Tibial artery (tissue), 4 donors: ENCODE data around the gene NR3C2.
A peak's percentile ranks its signal among the peaks of the same experiment; 100 is the strongest.

Experiments
- DNase-seq, 2 donors: peaks; one replicate each; pipeline ENCODE4 v3.0.0-alpha.2; 2019
- H3K27ac ChIP-seq, 2 donors: fragments of 200-600 bp; sonication (generic) in 1 of 2; 1 replicate in 1 of 2; 2 replicates in 1 of 2; pipeline ENCODE4 v1.5.1; 2018 to 2019; ENCODE audit warnings: mild to moderate bottlenecking in 1 of 2
- H3K27me3 ChIP-seq, 2 donors: fragments of 200-600 bp; sonication (generic) in 1 of 2; one replicate each; pipeline versions ENCODE4 v1.5.1 to v1.6.0; 2016 to 2019
- H3K36me3 ChIP-seq, 3 donors: fragments of 200-600 bp; sonication (generic) in 2 of 3; one replicate each; pipeline ENCODE4 v1.5.1; 2016 to 2019; ENCODE audit warnings: mild to moderate bottlenecking in 2 of 3
- H3K4me1 ChIP-seq, 4 donors: fragments of 200-600 bp; sonication (generic) in 2 of 4; 1 replicate in 3 of 4; 2 replicates in 1 of 4; pipeline ENCODE4 v1.5.1; 2016 to 2019
- H3K4me3 ChIP-seq, 2 donors: fragments of 200-600 bp; sonication (generic) in 1 of 2; 1 replicate in 1 of 2; 2 replicates in 1 of 2; pipeline ENCODE4 v1.5.1; 2018 to 2019; ENCODE audit warnings: mild to moderate bottlenecking in 2 of 2
- H3K9me3 ChIP-seq, 3 donors: fragments of 200-600 bp; sonication (generic) in 1 of 3; one replicate each; pipeline ENCODE4 v1.5.1; 2016 to 2019
- intact Hi-C: fragments of 100-400 bp; cut with DNase I; formaldehyde crosslinking; loops from one replicate; pipeline ENCODE4 v1.15.0; 2023; ENCODE audit warnings: low total_unique reads
- TF ChIP-seq, protein P1 (sequence below), 2 experiments: fragments of 200-600 bp in 1 of 2; fragments of 450-650 bp in 1 of 2; IDR thresholded peaks; one replicate each; pipeline ENCODE4 v1.5.1; 2017 to 2019; ENCODE audit warnings: antibody characterized with exemption in 2 of 2, mild to moderate bottlenecking in 1 of 2, moderate library complexity in 1 of 2

The NR3C2 gene

GRCh38 chr4:148425327-148426110, 16.7 kb downstream of the NR3C2 start:
- no peaks in the 10 kb centered on the region for H3K4me1 ChIP-seq
- intact Hi-C loops, result no loop called here
- TF ChIP-seq, protein P1, sequence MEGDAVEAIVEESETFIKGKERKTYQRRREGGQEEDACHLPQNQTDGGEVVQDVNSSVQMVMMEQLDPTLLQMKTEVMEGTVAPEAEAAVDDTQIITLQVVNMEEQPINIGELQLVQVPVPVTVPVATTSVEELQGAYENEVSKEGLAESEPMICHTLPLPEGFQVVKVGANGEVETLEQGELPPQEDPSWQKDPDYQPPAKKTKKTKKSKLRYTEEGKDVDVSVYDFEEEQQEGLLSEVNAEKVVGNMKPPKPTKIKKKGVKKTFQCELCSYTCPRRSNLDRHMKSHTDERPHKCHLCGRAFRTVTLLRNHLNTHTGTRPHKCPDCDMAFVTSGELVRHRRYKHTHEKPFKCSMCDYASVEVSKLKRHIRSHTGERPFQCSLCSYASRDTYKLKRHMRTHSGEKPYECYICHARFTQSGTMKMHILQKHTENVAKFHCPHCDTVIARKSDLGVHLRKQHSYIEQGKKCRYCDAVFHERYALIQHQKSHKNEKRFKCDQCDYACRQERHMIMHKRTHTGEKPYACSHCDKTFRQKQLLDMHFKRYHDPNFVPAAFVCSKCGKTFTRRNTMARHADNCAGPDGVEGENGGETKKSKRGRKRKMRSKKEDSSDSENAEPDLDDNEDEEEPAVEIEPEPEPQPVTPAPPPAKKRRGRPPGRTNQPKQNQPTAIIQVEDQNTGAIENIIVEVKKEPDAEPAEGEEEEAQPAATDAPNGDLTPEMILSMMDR (IDR thresholded peaks at IDR 0.05), result no peak
- H3K9me3 ChIP-seq, result no peaks in the 10 kb centered on the region
- H3K27me3 ChIP-seq, result no peaks in the 10 kb centered on the region
- DNase-seq, result no peak
- no peak overlapping the region for H3K4me3 ChIP-seq
- H3K36me3 ChIP-seq, result no peaks in the 10 kb centered on the region
- H3K27ac ChIP-seq, result no peak overlapping the region

DNA sequence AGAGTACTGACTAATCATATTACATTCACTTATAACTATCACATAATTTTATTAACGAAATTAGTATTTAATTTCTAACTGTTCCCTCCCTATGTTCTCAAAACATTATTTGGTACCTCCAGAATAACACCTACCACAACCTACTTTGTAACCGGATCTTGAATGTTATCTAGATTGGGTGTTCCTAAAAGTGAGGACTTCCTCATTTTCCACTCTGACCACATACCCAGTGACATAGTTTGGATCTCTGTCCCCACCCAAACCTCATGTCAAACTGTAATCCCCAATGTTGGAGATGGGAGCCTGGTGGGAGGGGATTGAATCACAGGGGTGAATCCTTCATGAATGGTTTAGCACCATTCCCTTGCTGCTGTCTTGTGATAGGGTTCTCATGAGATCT, 21.8 kb downstream of the NR3C2 start:
- no peak for DNase-seq
- intact Hi-C loops, result no loop called here
- Histone ChIP-seq H3K9me3 (no peaks in the 10 kb centered on the region), H3K36me3 (no peaks in the 10 kb centered on the region), H3K4me3 (no peak overlapping the region), H3K27me3 (no peaks in the 10 kb centered on the region), H3K27ac (no peak overlapping the region), H3K4me1 (no peaks in the 10 kb centered on the region)
- TF ChIP-seq, protein P1 (IDR thresholded peaks at IDR 0.05), result no peak

DNA sequence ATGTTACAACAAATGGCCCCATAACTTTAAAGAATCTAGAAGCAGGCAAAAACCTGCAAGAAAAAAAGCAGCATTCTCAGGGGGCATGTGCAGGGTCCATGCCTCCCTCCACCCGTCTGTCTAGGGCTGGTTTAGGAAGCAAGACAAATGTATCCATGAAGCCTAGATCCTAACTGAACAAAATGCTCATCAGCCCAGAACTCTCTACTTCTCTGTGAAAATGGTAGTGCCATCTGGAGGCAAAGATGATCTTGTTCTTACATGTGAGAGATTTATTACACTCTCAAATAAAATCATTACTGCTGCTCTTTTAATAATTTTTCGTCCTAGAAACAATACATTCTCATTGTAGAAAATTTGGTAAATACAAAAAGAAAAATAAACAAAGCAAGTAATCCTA, 26.7 kb downstream of the NR3C2 start:
- Histone ChIP-seq H3K9me3 (no peaks in the 10 kb centered on the region), H3K27me3 (no peaks in the 10 kb centered on the region), H3K36me3 (no peaks in the 10 kb centered on the region), H3K27ac (no peak overlapping the region), H3K4me1 (no peaks in the 10 kb centered on the region), H3K4me3 (no peak overlapping the region)
- TF ChIP-seq, protein P1 (IDR thresholded peaks at IDR 0.05), result peak in 1 of 2 experiments; percentile 9
- intact Hi-C loops, result no loop called here
- no peak for DNase-seq

DNA sequence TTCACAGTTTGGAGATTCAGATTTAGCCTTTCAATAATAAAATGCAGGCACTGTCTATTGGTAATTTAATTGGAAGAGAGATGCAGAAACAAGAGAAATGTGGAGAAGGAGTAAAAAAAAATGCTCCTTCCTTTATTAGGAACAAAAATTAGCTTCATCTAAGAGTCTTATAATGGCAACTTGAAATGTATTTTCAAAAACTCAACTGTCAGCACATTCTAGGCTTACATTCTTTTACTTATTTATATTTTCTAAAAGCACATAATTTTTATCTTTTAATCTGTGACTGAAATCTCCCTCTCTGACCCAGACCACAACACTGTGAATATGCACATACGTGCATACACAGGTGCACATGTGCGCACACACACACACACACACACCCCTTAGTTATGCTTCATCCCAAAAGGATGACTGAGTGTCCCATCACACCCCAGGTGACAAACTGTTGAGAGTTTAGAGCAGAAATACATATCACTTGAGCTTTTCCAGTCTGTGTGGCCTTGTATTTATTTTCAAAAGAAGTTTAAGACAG, 29.7 kb downstream of the NR3C2 start:
- intact Hi-C loops, result no loop called here
- TF ChIP-seq, protein P1 (IDR thresholded peaks at IDR 0.05), result no peak

GRCh38 chr4:148405161-148405893, 36.9 kb downstream of the NR3C2 start:
- Histone ChIP-seq H3K9me3 (no peaks in the 10 kb centered on the region), H3K27me3 (no peaks in the 10 kb centered on the region), H3K4me3 (no peak overlapping the region), H3K36me3 (no peaks in the 10 kb centered on the region), H3K27ac (no peak overlapping the region), H3K4me1 (no peaks in the 10 kb centered on the region)
- intact Hi-C loops, result no loop called here
- DNase-seq, result no peak
- TF ChIP-seq, protein P1 (IDR thresholded peaks at IDR 0.05), result no peak

More for the DNA sequence above, 29.7 kb downstream of the NR3C2 start:
- Histone ChIP-seq H3K27ac (no peak overlapping the region), H3K4me3 (no peak overlapping the region), H3K27me3 (no peaks in the 10 kb centered on the region), H3K9me3 (no peaks in the 10 kb centered on the region), H3K4me1 (no peaks in the 10 kb centered on the region), H3K36me3 (no peaks in the 10 kb centered on the region)
- no peak for DNase-seq
